Medulla oblongata (tissue), 1 donor: ENCODE data around the gene C2orf66.

Source experiments
- DNase-seq: peaks from one replicate; pipeline ENCODE4 v3.0.0-alpha.2; 2015; ENCODE audit errors: extremely low spot score

Gene C2orf66

DNA sequence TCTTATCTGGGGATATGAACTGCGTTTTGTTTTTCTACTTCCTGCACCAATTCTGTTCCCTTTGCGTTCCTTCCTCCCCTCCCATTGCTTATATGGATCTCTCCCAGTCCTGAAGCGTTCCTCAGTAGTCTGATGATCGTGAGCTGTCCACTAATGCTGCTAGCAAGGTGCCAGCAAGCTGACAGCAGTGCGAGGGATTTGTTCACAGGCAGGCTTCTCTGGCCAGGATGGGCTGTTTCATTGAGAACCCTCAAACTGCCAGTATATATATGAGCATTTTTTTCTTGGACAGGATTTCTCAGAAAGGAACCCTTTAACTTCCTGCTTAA is 49.8 kb downstream of the C2orf66 start:
- DNase-seq = no peak

- DNase-seq = no peak
Measured at GRCh38 chr2:196758474-196759377, 50.4 kb downstream of the C2orf66 start.
